BE2C (cell line): ENCODE data around the gene RFC5.

Source experiments
- DNase-seq: peaks from one replicate; pipeline ENCODE4 v3.0.0-alpha.2; 2020
- H3K27me3 ChIP-seq: fragments of 250-450 bp; sonication (Bioruptor Pico); 2 replicates; pipeline ENCODE4 v1.5.1; 2020; ENCODE audit warnings: mild to moderate bottlenecking
- H3K36me3 ChIP-seq: fragments of 250-450 bp; sonication (Bioruptor Pico); 2 replicates; pipeline ENCODE4 v1.5.1; 2020; ENCODE audit warnings: mild to moderate bottlenecking
- H3K4me1 ChIP-seq: fragments of 250-450 bp; sonication (Bioruptor Pico); 2 replicates; pipeline ENCODE4 v1.5.1; 2020
- H3K4me3 ChIP-seq: 2 replicates; pipeline ENCODE4 v1.5.1; 2011; ENCODE audit warnings: low read depth, low read length
- H3K9me3 ChIP-seq: fragments of 250-450 bp; sonication (Bioruptor Pico); 2 replicates; pipeline ENCODE4 v1.5.1; 2020
- TF ChIP-seq, protein P1 (sequence below): IDR thresholded peaks from 2 replicates; pipeline ENCODE4 v1.5.1; 2012; ENCODE audit warnings: mild to moderate bottlenecking, low read depth, low read length

RFC5 gene

DNA sequence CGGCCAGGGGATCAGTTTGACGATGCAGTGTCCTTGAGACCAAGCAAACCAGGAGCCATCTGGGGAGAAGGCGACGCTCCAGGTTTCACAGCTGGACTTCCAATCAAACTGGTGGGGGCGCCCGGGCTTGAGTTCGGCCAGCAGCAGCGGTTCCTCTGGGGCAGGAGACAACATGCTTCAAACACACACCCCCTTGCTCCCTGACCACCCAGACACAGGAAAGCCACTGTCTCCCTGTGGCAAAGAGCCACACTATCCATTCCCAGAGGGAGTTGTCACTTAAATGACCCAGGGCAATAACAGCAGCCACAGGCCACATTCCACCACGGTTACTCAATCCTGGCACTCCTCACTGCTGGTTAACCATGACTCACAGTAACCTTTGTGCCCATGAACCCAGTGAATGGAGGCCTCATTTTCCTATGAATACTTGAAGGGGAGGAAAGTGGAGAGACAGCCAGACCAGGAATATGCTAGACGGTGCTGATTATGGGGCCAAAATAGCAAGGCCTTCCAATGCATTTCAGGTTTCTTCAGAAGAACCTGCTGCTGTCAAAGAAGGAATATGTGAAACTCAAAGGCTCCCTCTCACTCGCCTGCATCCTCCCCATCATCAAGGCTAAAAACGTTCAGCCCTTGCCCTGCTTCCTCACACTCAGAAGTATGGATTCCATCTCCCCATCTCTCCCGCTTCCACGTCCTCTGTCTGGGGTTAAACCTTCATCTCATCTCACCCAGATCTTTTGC is 36.0 kb downstream of the RFC5 start:
- no peaks in the 10 kb centered on the region for H3K27me3 ChIP-seq
- H3K4me3 ChIP-seq: no peak overlapping the region
- H3K9me3 ChIP-seq: no peaks in the 10 kb centered on the region
- TF ChIP-seq, protein P1, sequence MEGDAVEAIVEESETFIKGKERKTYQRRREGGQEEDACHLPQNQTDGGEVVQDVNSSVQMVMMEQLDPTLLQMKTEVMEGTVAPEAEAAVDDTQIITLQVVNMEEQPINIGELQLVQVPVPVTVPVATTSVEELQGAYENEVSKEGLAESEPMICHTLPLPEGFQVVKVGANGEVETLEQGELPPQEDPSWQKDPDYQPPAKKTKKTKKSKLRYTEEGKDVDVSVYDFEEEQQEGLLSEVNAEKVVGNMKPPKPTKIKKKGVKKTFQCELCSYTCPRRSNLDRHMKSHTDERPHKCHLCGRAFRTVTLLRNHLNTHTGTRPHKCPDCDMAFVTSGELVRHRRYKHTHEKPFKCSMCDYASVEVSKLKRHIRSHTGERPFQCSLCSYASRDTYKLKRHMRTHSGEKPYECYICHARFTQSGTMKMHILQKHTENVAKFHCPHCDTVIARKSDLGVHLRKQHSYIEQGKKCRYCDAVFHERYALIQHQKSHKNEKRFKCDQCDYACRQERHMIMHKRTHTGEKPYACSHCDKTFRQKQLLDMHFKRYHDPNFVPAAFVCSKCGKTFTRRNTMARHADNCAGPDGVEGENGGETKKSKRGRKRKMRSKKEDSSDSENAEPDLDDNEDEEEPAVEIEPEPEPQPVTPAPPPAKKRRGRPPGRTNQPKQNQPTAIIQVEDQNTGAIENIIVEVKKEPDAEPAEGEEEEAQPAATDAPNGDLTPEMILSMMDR: no peak
- H3K36me3 ChIP-seq: peaks cover 22% of the 10 kb centered on the region
- no peaks in the 10 kb centered on the region for H3K4me1 ChIP-seq
- DNase-seq: no peak

DNA sequence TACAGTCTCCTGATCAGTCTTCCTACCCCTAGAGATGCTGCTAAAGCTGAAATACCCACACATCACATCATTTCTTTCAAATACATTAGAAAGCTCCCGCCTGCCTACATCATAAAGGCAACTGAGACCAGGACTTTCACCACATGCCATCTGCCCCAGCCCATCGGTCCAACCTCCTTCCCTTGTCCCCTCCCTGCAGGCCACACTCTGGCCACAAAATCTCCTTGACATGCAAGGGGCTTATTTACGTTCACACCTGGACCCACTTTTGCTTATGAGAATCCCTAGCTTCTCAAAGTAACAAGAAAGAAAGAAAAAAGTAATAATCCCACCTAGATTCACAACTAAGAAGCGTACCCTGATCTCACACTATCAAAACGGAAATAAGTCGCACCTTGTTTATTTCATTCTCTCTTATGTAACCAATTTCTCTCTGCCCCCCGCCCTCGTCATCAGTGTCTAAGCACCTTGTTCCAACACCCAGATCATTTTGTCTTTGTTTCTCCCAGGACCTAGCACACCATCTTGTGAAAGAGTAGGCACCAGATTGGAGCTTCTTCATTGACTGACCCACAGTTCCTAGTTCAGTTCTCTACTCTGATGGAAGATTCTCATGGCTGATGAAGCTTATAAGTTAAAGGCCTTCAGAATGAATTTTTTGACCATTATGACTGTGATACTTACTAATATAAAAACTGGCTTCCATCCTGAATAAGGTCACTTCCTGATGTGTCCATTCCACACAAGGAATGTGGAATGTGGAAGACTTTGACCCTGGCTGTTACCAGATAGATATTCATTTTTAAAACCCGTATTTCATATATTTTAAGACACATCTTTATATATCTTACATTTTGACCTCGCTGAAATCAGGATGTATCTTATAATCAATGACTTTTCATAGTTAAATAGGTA is 36.8 kb downstream of the RFC5 start:
- no peaks in the 10 kb centered on the region for H3K27me3 ChIP-seq
- TF ChIP-seq, protein P1: no peak
- H3K4me3 ChIP-seq: no peak overlapping the region
- DNase-seq: no peak
- H3K9me3 ChIP-seq: no peaks in the 10 kb centered on the region
- H3K36me3 ChIP-seq: peaks cover 19% of the 10 kb centered on the region
- no peaks in the 10 kb centered on the region for H3K4me1 ChIP-seq

DNA sequence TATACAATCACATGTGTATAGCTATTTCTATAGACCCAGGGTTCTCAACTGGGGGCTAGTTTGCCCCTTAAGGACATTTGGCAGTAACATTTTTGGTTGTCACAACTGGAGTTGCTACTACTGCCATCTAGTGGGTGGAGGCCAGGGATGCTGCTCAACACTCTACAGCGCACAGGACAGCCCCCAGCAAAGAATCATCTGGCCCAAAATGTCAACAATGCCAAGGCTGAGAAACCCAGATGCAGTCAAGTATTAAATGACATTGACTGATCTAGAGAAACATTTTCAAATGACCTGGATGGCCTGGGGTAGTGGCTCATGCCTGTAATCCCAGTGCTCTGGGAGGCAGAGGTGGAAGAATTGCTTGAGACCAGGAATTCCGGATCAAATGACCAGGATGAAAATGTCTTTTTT is 38.6 kb downstream of the RFC5 start:
- DNase-seq: peak; percentile 77
- H3K4me1 ChIP-seq: no peaks in the 10 kb centered on the region
- H3K4me3 ChIP-seq: no peak overlapping the region

DNA sequence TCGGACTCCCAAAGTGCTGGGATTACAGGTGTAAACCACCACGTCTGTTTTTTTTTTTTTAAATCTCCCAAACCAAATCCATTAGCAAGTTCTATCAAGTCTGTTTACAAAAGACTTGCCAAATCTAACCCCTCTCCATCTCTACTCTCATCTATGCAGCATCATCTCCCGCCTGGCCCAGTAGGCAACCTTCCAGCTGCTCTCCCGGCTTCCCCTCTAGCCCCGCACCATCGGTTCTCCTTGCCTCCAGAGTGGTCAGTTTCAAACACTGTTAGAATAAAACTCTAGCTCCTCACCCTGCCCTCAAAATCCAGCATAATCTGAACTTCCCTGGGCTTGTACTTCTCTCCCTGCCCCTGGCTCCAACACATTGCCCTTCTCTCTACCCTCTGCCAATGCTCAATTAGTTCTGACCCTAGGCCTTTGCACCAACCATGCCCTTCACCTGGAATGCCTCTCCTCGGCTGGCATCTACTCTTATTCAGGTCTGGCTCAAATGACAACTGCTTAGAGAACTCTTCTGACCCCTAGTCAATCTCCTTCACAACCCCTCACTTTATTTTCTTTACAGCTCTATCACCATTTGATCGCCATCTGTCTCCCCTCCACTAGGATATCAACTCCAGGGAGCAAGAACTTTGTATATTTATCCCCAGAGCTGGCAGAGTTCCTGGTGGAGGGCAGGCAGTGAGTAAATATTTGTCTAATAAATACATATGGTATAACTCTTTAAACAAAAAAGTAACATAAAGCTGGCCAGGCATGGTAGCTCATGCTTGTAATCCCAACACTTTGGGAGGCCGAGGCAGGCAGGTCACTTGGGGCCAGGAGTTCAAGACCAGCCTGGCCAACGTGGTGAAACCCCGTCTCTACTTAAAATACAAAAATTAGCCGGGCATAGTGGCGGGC is 39.6 kb downstream of the RFC5 start:
- no peak for DNase-seq
- H3K36me3 ChIP-seq: peaks cover 10% of the 10 kb centered on the region; the same call in 1 of the 2 replicates
- no peaks in the 10 kb centered on the region for H3K4me1 ChIP-seq
- TF ChIP-seq, protein P1: no peak
- no peaks in the 10 kb centered on the region for H3K27me3 ChIP-seq
- H3K4me3 ChIP-seq: no peak overlapping the region
- no peaks in the 10 kb centered on the region for H3K9me3 ChIP-seq

More for the DNA sequence above, 38.6 kb downstream of the RFC5 start:
- Histone ChIP-seq H3K27me3 (no peaks in the 10 kb centered on the region), H3K36me3 (peaks cover 15% of the 10 kb centered on the region), H3K9me3 (no peaks in the 10 kb centered on the region)
- TF ChIP-seq, protein P1: peak; percentile 94

DNA sequence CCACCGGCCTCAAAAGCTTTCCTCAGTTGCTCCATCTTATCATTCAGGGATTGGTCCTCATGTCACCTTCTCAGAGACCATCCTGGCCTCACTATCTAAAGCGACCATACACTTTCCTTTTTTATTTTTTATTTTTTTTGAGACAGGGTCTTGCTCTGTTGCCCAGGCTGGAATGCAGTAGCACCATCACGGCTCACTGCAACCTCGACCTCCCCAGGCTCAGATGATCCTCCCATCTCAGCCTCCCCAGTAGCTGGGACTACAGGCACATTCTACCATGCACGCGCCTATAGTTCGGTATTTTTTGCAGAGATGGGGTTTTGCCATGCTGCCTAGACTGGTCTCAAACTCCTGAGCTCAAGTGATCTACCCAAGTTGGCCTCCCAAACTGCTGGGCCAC is 41.7 kb downstream of the RFC5 start:
- H3K4me3 ChIP-seq: no peak overlapping the region
- H3K36me3 ChIP-seq: no peaks in the 10 kb centered on the region
- no peaks in the 10 kb centered on the region for H3K4me1 ChIP-seq
- H3K27me3 ChIP-seq: no peaks in the 10 kb centered on the region
- no peaks in the 10 kb centered on the region for H3K9me3 ChIP-seq
- TF ChIP-seq, protein P1: no peak
- no peak for DNase-seq
